HepG2 (cell line): ENCODE results near the gene PIGX. TPM values are rescaled to one million over a fixed set of nuclear protein-coding genes. Genes with fewer than 3 reads are reported as not detected.

Experiments
- CCDC6 ChIP-seq: sonication (generic); formaldehyde crosslinking; IDR thresholded peaks from 2 replicates; pipeline ENCODE4 v1.8.1; 2022; ENCODE audit warnings: mild to moderate bottlenecking, missing genetic modification reagents, moderate library complexity
- ELF3 ChIP-seq: IDR thresholded peaks from 2 replicates; pipeline ENCODE4 v1.6.1; 2016; ENCODE audit warnings: missing genetic modification reagents, missing compliant biosample characterization
- FLYWCH1 ChIP-seq: sonication (generic); formaldehyde crosslinking; IDR thresholded peaks from 2 replicates; pipeline ENCODE4 v1.8.1; 2023; ENCODE audit warnings: mild to moderate bottlenecking, missing genetic modification reagents
- GFI1 ChIP-seq: sonication (generic); formaldehyde crosslinking; IDR thresholded peaks from 2 replicates; pipeline ENCODE4 v1.5.0; 2020; ENCODE audit warnings: missing genetic modification reagents, mild to moderate bottlenecking, borderline replicate concordance
- IKZF4 ChIP-seq: sonication (generic); formaldehyde crosslinking; IDR thresholded peaks from 2 replicates; pipeline ENCODE4 v1.5.1; 2020; ENCODE audit warnings: borderline replicate concordance, mild to moderate bottlenecking, low read depth, missing genetic modification reagents; ENCODE audit errors: not compliant biosample characterization
- JDP2 ChIP-seq: sonication (generic); formaldehyde crosslinking; IDR thresholded peaks from 2 replicates; pipeline ENCODE4 v1.8.1; 2022; ENCODE audit warnings: missing genetic modification reagents, borderline replicate concordance
- MED1 ChIP-seq: sonication (generic); formaldehyde crosslinking; IDR thresholded peaks from 2 replicates; pipeline ENCODE4 v1.4.0; 2020; ENCODE audit warnings: missing genetic modification reagents
- MTF2 ChIP-seq: sonication (generic); formaldehyde crosslinking; IDR thresholded peaks from 2 replicates; pipeline ENCODE4 v1.5.0; 2020; ENCODE audit warnings: missing genetic modification reagents, borderline replicate concordance
- PHF5A ChIP-seq: IDR thresholded peaks from one replicate; pipeline ENCODE4 v1.6.1; 2018; ENCODE audit warnings: low read depth, missing genetic modification reagents; ENCODE audit not compliant: unreplicated experiment
- RFX3 ChIP-seq: IDR thresholded peaks from 2 replicates; pipeline ENCODE4 v1.6.1; 2016; ENCODE audit warnings: missing biosample characterization, missing genetic modification reagents
- SAP130 ChIP-seq: IDR thresholded peaks from 2 replicates; pipeline ENCODE4 v1.6.1; 2016; ENCODE audit warnings: low read depth
- SNAPC2 ChIP-seq: sonication (generic); formaldehyde crosslinking; IDR thresholded peaks from 2 replicates; pipeline ENCODE4 v1.8.1; 2022; ENCODE audit warnings: mild to moderate bottlenecking, missing genetic modification reagents
- TBX2 ChIP-seq: sonication (generic); formaldehyde crosslinking; IDR thresholded peaks from 2 replicates; pipeline ENCODE4 v1.5.0; 2020; ENCODE audit warnings: missing genetic modification reagents, mild to moderate bottlenecking, borderline replicate concordance
- YEATS4 ChIP-seq: sonication (generic); formaldehyde crosslinking; IDR thresholded peaks from 2 replicates; pipeline ENCODE4 v1.4.0; 2020; ENCODE audit warnings: missing genetic modification reagents, borderline replicate concordance
- ZFP82 ChIP-seq: sonication (generic); formaldehyde crosslinking; IDR thresholded peaks from 2 replicates; pipeline ENCODE4 v1.5.1; 2020; ENCODE audit warnings: mild to moderate bottlenecking, missing genetic modification reagents, borderline replicate concordance
- ZNF3 ChIP-seq: IDR thresholded peaks from 2 replicates; pipeline ENCODE4 v1.7.0; 2017; ENCODE audit warnings: inconsistent platforms
- ZNF33A ChIP-seq: sonication (generic); formaldehyde crosslinking; IDR thresholded peaks from 2 replicates; pipeline ENCODE4 v1.5.1; 2020; ENCODE audit warnings: missing genetic modification reagents, mild to moderate bottlenecking, moderate library complexity, borderline replicate concordance
- ZNF484 ChIP-seq: sonication (generic); formaldehyde crosslinking; IDR thresholded peaks from 2 replicates; pipeline ENCODE4 v1.5.1; 2020; ENCODE audit warnings: mild to moderate bottlenecking, low read depth, missing genetic modification reagents, borderline replicate concordance
- ZNF496 ChIP-seq: sonication (generic); formaldehyde crosslinking; IDR thresholded peaks from 2 replicates; pipeline ENCODE4 v1.8.1; 2023; ENCODE audit warnings: mild to moderate bottlenecking, moderate library complexity, missing genetic modification reagents; ENCODE audit not compliant: insufficient replicate concordance
- ZNF577 ChIP-seq: sonication (generic); formaldehyde crosslinking; IDR thresholded peaks from 2 replicates; pipeline ENCODE4 v1.4.0; 2020; ENCODE audit warnings: mild to moderate bottlenecking, low read depth, missing genetic modification reagents, borderline replicate concordance
- ZNF773 ChIP-seq: sonication (generic); formaldehyde crosslinking; IDR thresholded peaks from 2 replicates; pipeline ENCODE4 v1.4.0; 2020; ENCODE audit warnings: missing genetic modification reagents, borderline replicate concordance
- polyA plus RNA-seq, 8 experiments: library from polyadenylated mRNA; depleted of rRNA in 3 of 8; stranded (reverse) in 7 of 8; unstranded in 1 of 8; fragments of >200 nt; fragmentation: Illumina TruSeq in 4 of 8; extraction: Trizol in 4 of 8; gene quantifications; 2 replicates each; pipeline versions ENCODE4 v1.2.1 to v1.2.3, GENCODE V29; 2011 to 2016; ENCODE audit warnings: low read depth in 4 of 8, missing spikeins in 1 of 8, mixed read lengths in 1 of 8; ENCODE audit not compliant: insufficient read depth in 1 of 8
- total RNA-seq, 5 experiments: library from RNA; depleted of rRNA; stranded (reverse); fragments of >200 nt; fragmentation: Illumina TruSeq; extraction: Trizol; gene quantifications; 2 replicates each; pipeline ENCODE4 v1.2.3, GENCODE V29; 2016; ENCODE audit warnings: low read depth in 1 of 5
- TF ChIP-seq, protein P1 (sequence below): sonication (generic); formaldehyde crosslinking; IDR thresholded peaks from 2 replicates; pipeline ENCODE4 v1.4.0; 2020; ENCODE audit warnings: missing genetic modification reagents, borderline replicate concordance
- TF ChIP-seq, protein P2 (sequence below): sonication (generic); formaldehyde crosslinking; IDR thresholded peaks from 2 replicates; pipeline ENCODE4 v1.5.1; 2020; ENCODE audit warnings: missing genetic modification reagents, mild to moderate bottlenecking, borderline replicate concordance
- TF ChIP-seq, protein P3 (sequence below): sonication (generic); formaldehyde crosslinking; IDR thresholded peaks from 2 replicates; pipeline ENCODE4 v1.8.0; 2022; ENCODE audit warnings: mild to moderate bottlenecking, missing genetic modification reagents, moderate library complexity

Gene PIGX
- total and polyA plus RNA-seq, 2 of the 13 experiments (the other 11 are each of a cell fraction or from before 2014, with no cell fraction given) = 13.2 to 21.3 TPM

DNA sequence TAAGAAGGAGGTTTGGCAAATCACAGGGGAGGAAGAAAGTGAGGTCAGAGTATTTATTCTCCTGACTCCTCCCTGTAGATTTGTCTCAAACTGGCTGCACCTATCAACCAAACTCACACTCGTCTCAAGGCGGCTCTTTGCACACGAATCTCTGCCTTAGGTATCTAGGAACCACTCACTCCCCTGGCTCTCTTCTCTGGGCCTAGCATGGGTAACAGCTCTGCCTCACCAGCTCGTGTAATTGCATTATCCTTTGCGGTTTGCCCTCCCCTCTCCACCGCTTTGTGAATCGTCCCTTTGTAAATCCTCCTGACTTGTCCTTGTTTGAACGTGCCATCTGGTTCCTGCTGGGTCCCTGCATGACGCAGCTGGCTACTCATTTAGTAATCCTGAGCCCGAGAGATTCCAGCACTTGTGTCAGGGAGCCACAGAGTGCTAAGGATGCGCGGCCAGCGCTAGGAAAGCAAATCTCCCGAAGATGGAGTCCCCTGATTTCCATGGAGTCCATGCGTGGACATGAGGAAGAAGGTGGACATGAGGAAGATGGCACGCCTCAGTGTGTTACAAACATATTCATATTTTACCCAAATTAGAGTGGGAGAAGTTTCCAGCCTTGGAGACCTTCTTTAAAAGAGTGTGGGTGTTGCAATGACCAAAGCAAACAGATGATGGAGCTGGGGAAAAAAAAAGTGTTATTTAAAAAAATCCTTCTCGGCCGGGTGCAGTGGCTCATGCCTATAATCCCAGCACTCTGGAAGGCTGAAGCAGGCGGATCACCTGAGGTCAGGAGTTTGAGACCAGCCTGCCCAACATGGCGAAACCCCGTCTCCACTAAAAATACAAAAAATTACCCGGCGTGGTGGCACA, 45.9 kb upstream of the PIGX start (continued):
- TF ChIP-seq, protein P1, sequence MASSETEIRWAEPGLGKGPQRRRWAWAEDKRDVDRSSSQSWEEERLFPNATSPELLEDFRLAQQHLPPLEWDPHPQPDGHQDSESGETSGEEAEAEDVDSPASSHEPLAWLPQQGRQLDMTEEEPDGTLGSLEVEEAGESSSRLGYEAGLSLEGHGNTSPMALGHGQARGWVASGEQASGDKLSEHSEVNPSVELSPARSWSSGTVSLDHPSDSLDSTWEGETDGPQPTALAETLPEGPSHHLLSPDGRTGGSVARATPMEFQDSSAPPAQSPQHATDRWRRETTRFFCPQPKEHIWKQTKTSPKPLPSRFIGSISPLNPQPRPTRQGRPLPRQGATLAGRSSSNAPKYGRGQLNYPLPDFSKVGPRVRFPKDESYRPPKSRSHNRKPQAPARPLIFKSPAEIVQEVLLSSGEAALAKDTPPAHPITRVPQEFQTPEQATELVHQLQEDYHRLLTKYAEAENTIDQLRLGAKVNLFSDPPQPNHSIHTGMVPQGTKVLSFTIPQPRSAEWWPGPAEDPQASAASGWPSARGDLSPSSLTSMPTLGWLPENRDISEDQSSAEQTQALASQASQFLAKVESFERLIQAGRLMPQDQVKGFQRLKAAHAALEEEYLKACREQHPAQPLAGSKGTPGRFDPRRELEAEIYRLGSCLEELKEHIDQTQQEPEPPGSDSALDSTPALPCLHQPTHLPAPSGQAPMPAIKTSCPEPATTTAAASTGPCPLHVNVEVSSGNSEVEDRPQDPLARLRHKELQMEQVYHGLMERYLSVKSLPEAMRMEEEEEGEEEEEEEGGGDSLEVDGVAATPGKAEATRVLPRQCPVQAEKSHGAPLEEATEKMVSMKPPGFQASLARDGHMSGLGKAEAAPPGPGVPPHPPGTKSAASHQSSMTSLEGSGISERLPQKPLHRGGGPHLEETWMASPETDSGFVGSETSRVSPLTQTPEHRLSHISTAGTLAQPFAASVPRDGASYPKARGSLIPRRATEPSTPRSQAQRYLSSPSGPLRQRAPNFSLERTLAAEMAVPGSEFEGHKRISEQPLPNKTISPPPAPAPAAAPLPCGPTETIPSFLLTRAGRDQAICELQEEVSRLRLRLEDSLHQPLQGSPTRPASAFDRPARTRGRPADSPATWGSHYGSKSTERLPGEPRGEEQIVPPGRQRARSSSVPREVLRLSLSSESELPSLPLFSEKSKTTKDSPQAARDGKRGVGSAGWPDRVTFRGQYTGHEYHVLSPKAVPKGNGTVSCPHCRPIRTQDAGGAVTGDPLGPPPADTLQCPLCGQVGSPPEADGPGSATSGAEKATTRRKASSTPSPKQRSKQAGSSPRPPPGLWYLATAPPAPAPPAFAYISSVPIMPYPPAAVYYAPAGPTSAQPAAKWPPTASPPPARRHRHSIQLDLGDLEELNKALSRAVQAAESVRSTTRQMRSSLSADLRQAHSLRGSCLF (CRISPR knock-in tag) = no peak
- TF ChIP-seq ZNF496 (no peak), CCDC6 (CRISPR knock-in tag) (no peak), JDP2 (CRISPR knock-in tag) (no peak), ZFP82 (CRISPR knock-in tag) (no peak), SAP130 (CRISPR knock-in tag) (peak; percentile 58), ZNF577 (CRISPR knock-in tag) (no peak), GFI1 (CRISPR knock-in tag) (no peak), RFX3 (CRISPR knock-in tag) (no peak), MTF2 (CRISPR knock-in tag) (no peak), ZNF773 (CRISPR knock-in tag) (no peak), FLYWCH1 (CRISPR knock-in tag) (no peak), TBX2 (CRISPR knock-in tag) (peak; percentile 62), YEATS4 (no peak), PHF5A (CRISPR knock-in tag) (no peak), MED1 (CRISPR knock-in tag) (no peak), SNAPC2 (CRISPR knock-in tag) (no peak), ZNF3 (CRISPR knock-in tag) (no peak), IKZF4 (no peak), ZNF484 (CRISPR knock-in tag) (no peak), ZNF33A (CRISPR knock-in tag) (no peak), ELF3 (CRISPR knock-in tag) (peak; percentile 16; the same call in 1 of the 2 replicates)
- TF ChIP-seq, protein P2, sequence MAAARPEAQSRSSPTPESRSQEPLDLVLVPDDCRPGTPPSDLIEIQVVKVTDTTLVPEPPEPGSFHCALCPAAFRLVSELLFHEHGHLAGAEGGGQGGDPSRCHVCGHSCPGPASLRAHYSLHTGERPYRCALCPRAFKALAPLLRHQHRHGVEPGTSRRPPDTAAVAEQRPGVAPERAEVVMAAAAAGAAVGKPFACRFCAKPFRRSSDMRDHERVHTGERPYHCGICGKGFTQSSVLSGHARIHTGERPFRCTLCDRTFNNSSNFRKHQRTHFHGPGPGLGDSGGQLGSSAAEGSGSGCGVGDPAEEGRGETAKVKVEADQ (CRISPR knock-in tag) = 0 out of 2 replicates have a peak, but pooled peaks have one; percentile 29
- TF ChIP-seq, protein P3, sequence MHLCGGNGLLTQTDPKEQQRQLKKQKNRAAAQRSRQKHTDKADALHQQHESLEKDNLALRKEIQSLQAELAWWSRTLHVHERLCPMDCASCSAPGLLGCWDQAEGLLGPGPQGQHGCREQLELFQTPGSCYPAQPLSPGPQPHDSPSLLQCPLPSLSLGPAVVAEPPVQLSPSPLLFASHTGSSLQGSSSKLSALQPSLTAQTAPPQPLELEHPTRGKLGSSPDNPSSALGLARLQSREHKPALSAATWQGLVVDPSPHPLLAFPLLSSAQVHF (CRISPR knock-in tag) = no peak
